ENCODE measurements around the gene GIMAP5. TPM values are rescaled to one million over a fixed set of nuclear protein-coding genes. Genes with fewer than 3 reads are reported as not detected.

GIMAP5 gene
- total RNA-seq, 1 donor from 2014 or later = 3.7 TPM

DNA sequence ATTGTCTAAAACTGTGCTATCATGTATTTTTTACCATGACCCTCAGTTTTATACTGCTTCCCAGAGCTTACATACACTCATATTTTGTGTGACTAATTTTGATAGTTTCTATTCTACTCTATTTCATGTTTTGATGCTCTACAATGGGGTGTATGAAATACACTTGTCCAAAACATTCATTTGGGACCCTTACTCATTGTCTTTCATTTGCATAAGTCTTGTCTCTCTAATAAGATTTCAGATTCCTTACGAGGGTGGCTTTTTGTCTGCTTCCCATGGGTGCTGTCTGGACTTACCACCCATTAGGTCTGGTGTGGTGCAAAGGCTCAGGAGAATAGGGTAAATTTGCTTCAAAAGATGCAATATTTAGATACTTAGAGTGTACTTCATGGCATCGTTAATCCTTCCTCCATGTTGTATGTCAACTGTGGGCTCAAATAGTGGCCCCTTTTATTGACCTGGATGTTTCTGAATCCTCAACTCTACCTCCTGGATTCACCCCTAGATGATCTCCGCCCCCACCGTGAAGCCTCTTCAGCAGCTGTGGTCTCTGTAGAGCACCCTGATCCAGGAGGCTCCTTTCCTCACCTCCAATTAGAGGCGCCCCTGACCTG lies 3.6 kb upstream of the GIMAP5 start:
- no peak for DNase-seq (ENCODE audit: low spot score in 2 of 2)
- no peak for FAIRE-seq

DNA sequence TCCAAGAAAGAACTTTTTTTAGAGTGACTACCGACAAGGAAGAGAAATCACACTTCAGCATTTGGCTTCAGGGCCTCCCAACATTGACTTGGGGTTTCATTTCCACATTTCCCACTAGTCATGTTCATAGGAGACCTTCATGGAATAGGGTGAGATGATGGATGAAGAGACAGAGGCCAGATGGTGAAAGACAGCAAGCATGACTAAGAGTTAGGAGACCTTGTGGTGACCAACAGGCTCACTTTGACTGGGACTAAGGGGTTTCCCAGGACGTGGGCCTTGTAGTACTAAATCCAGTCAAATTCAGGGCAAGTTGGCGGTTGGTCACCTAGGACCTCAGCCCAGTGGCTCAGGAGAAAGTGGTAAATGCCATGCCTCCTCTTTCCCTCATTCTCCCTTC lies 3.0 kb upstream of the GIMAP5 start:
- DNase-seq (ENCODE audit: low spot score in 2 of 2) (no peak), FAIRE-seq (no peak)

DNA sequence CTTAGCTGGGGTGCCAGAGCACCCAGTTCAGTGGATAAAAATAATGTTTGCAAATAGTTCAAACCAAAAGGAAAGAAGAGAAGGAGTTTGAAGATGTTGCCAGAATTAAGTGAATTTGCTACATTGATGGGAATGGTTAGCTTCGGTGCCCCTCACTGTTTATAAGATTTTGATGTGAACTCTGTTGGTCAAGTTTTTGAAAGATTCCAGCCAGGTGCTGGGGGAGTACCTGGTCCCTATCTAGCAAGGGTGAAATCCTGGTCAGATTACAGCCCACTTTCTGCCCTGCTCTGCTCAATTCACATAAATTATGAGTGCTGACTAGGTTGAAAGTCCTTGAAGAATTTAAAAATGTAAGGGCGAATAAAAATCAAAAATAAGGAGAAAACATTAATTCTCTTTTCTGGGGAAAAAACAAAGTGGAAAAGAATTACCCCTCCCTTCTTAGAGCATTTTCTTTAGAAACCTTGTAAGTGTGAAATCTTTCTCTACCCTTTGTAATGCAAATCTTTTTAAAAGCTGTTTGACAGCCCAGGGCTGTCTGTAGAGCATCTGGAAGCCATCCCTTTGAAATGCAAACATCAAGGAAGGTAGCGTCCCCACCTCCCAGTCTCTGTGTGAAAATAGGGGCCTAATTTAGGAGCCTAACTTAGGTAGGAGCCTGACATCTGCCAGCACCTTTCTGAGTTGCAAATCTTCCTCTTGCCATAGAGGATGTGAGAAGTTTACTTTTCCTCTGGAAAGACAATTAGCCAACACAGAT lies 1.4 kb upstream of the GIMAP5 start:
- FAIRE-seq (no peak), DNase-seq (ENCODE audit: low spot score in 2 of 2) (no peak)

DNA sequence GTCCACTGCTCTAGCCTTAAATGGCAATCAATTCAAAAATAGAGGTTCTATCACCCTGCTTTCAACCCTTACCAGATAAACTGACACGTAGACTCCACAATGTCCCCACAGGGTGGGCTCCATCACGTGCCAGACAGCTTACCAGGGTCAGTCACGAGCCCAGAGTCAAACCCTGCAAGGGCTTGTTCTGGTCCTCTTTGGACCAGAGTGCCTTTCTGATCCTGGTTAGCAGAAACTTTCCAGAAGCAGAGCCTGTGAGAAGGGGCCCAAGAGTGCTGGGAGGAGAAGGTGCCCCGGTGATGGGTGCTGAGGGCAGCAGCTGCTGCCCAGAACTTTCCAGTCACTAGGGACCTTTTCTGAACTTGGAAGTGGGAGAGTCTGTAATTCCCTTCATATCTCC lies 354 bp upstream of the GIMAP5 start:
- FAIRE-seq (no peak), DNase-seq (ENCODE audit: low spot score in 2 of 2) (no peak)

DNA sequence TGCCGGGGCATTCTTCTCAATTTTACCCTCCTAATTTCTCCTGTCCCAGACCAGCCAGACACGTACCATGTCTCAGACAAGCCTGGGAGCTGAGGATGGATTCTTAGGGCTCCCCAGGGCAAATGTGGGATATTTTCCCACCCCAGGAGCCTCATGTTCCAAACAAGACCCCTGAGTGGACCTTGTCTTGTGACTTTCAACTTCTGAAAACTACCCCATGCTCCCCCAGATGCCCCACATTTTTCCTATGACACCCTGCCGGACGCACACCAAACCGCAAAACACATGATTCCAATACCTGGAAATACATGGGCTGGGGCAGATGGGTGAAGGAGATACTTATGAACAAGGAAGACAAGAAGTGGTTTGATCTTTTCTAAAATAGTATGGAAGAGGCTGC lies 874 bp downstream of the GIMAP5 start:
- no peak for FAIRE-seq
- DNase-seq (ENCODE audit: low spot score in 2 of 2) = no peak

DNA sequence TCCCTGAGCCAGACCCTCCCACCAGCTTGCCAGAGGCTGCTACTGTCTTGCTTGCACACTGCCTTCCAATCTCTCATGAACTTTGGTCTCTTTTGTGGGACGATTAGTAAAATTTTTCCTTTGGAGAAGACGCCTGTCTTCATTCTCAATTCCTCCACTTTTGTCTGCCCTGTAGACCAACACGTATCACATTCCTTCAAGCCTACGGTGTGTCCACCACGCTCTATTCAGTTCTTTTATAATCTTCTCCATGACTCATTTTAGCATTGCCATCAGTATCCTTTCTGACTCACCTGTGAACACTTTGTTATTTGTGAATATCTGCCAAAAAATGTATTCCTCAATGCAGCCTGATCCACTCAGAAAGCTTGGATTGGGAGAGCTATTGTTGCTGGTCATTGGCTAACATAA lies 1.4 kb downstream of the GIMAP5 start:
- no peak for DNase-seq (ENCODE audit: low spot score in 2 of 2)
- FAIRE-seq = no peak

DNA sequence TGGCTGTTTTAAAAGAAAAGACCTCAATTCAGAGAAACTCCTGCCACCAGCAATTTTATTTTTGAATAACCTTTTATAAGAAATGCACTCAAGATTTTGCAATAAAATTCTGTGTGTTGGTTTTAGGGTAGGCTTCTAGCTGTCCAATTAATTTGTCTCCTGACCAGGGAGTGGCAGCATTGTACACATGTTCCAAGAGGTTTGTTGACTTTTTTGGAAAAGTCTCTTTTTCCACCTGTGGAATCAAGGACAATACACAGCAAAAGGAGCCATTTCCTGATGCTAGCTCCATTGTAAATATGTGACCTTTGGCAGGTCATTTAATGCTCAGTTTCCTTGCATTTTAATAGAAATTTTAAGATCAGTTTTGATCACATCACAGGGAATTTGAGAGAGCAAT lies 1.8 kb downstream of the GIMAP5 start:
- no peak for FAIRE-seq
- DNase-seq (ENCODE audit: low spot score in 2 of 2) = no peak

DNA sequence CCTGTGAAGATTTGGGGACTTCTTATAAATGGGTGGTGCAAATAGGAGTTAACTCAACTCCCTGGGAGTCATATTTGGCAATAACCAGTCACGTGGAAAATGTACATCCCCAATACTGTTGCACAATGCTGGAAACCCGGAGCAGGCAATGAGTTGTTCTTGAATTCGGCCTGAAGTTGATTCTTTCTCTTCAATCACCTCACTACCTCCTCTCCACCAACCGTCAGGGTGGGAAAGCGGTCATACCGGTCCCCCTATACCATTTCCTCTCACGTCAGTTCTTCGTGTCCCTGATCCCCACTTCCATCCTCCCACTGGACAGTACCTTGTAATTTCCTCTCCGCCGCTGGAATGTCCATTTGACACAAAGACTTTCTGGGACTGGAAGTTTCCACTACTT lies 2.8 kb downstream of the GIMAP5 start:
- no peak for DNase-seq (ENCODE audit: low spot score in 2 of 2)
- FAIRE-seq = no peak

DNA sequence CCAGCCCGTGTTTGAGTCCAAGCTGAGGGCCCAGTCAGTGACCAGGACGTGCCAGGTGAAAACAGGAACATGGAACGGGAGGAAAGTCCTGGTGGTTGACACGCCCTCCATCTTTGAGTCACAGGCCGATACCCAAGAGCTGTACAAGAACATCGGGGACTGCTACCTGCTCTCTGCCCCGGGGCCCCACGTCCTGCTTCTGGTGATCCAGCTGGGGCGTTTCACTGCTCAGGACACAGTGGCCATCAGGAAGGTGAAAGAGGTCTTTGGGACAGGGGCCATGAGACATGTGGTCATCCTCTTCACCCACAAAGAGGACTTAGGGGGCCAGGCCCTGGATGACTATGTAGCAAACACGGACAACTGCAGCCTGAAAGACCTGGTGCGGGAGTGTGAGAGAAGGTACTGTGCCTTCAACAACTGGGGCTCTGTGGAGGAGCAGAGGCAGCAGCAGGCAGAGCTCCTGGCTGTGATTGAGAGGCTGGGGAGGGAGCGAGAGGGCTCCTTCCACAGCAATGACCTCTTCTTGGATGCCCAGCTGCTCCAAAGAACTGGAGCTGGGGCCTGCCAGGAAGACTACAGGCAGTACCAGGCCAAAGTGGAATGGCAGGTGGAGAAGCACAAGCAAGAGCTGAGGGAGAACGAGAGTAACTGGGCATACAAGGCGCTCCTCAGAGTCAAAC lies 5.2 kb downstream of the GIMAP5 start:
- DNase-seq (ENCODE audit: low spot score in 2 of 2) (no peak), FAIRE-seq (no peak)

DNA sequence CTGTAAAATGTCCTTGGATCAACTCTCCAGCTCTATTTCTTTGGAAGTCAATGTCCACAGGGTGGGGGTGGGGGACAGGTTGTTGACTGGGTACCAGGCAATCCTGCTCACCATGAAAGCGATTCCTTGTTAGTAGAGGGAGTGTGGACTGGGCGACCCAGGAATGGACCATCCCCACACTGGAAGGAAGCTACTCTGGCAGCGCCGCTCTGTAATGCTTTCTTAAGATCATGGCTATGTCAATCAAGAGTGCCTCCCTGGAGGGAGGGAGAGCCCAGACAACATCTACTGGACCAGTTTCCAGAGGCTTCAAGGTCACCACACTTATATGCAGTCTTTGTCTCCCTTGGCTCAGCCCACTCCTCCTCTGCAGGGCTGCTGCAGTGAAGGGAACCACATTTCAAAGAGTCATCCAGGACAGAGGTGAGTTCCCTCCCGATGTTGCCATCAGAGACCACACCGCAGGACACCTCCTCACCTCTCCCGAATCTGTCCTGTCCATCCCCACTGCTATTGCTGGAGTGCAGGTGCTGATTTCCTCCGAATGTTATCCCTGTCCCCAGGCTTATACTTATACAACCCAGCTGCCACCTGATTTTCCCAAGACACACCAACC lies 6.9 kb downstream of the GIMAP5 start:
- DNase-seq (ENCODE audit: low spot score in 2 of 2) = no peak

DNA sequence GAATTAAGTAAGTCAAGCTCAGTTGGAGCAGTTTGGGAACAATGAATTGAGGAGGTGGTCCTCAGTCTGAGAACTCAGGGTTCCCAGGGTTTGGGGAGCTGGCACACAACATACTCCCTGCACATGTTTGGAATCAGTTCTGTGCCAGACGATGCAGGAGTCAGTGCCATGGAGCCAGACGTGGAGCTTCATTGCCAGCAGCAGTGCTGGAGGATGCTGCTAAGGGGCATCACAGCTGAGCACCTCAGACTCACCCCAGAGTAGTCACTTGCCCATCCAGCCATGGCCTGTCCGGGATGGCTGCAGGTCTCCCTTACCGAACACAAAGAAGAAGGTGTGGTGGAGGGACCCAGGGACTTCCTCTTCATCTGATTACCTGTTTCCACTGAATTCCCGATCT lies 7.9 kb downstream of the GIMAP5 start:
- FAIRE-seq (no peak), DNase-seq (ENCODE audit: low spot score in 2 of 2) (no peak)

More for the DNA sequence above, 6.9 kb downstream of the GIMAP5 start:
- FAIRE-seq = no peak

DNA sequence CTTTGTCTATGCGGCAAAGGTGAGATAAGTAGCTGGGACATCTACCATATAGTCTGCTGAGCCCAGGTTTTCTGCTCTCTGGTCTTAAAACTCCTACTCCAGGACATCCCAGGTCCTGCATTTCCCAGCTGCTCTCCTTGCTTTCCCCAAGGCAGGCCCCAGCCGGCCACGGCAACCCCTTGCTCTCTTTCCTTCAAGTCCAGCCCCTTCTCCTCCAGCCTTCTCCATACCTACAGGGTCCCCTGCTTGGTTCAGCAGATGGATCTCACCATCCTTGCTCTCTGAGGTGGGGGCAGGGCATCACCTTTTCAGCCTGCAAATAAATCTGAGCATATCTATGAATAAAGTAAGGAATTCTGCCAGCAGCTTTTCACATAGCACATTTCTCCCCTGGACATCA lies 8.7 kb downstream of the GIMAP5 start:
- DNase-seq (ENCODE audit: low spot score in 2 of 2) (no peak), FAIRE-seq (no peak)

DNA sequence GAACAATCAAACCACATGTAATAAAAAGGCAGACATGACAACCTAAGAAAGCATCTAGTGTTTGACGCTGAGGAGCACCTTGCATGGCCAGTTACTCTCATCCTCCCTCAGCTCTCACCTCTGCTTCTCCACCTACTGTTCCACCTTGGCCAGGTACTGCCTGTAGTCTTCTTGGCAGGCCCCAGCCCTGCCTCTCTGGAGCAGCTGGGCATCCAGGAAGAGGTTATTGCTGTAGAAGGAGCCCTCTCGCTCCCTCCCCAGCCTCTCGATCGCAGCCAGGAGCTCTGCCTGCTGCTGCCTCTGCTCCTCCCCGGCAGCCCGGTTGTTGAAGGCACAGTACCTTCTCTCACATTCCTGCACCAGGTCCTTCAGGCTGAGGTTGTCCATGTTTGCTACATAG lies 9.7 kb downstream of the GIMAP5 start:
- DNase-seq (ENCODE audit: low spot score in 2 of 2) = no peak
- FAIRE-seq = no peak

DNA sequence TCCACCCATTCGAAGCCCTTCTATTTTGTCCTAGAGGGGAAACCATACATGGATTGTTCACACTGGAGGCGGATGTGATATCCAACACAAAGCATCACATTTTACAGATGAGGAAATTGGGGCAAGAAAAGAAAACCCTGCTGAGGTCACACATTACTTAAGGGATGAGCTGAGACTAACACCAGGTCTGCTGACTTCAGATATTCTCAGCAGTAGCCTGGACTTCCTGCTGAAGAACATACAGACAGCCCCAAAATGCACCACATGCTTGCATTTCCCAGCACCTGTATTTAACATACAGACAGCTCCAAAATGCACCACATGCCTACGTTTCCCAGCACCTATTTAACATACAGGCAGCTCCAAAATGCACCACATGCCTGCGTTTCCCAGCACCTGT lies 11.2 kb downstream of the GIMAP5 start:
- DNase-seq (ENCODE audit: low spot score in 2 of 2) (no peak), FAIRE-seq (no peak)

DNA sequence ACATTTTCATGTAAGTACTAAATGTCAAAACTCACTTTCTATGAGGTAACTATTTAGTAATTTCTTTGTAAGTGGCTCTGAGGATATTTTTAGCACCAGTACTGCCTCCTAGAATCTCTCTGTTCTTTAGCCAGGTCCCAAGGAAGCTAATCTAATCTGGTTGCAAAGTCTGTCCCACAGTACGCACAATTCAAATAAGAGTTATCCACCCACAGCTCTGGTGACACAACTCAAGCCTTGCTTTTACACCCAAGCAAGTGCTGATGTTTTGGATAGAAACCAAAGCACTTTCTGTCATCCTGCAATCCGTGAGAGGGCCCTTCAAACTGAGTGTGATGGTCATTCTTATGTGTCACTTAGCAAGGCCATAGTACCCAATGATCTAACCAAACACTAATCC lies 14.5 kb downstream of the GIMAP5 start:
- no peak for DNase-seq (ENCODE audit: low spot score in 2 of 2)
- FAIRE-seq = no peak

DNA sequence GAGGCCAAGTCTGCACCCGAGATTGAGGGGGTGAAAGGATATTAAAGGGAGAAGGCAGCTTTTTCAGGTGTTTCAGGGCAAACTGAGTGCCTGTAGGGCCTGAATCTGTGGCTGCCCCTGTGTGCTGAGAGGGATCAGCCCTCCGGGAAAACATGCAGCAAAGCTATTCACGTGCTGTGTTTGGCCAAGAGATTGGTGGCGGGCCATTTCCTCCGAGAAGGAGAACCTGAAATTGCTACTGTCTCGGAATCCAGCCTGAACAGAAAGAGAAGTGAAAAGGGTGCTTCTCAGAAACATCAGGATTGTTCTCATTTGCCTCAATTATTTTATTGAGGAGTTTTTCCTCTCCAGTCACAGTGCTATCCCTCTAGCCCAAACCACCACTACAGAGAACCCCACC lies 16.0 kb downstream of the GIMAP5 start:
- FAIRE-seq = no peak

DNA sequence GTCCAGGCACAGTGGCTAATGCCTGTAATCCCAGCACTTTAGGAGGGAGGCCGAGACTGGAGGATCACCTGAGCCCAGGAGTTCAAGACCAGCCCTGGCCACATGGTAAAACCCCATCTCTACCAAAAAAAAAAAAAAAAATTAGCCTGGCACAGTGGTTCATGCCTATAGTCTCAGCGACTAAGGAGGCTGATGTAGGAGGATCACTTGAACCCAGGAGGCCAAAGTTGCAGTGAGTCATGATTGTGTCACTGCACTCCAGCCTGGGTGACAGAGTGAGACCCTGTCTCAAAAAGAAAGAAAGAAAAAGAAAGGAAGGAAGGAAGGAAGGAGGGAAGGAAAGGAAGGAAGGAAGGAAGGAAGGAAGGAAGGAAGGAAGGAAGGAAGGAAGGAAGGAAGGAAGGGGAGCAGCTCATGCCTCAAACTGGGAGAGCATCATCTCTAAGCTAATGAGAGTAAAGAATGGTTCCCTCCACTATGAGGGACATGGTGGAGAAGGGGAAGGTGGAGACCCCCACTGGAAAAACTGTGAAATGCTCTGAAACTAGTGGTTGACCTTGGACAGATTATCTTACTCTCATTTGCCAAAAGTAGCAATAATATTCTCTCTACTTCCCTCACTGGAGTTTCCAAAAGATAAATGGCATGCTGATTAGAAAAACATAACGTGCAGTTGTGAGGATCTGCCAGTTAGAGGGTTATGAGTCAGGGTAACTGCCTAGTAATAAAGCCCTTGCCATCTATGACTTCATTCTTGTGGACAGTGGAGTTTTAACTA lies 16.8 kb downstream of the GIMAP5 start:
- no peak for DNase-seq (ENCODE audit: low spot score in 2 of 2)
- FAIRE-seq = no peak

More for the DNA sequence above, 16.0 kb downstream of the GIMAP5 start:
- DNase-seq (ENCODE audit: low spot score in 2 of 2) = no peak

DNA sequence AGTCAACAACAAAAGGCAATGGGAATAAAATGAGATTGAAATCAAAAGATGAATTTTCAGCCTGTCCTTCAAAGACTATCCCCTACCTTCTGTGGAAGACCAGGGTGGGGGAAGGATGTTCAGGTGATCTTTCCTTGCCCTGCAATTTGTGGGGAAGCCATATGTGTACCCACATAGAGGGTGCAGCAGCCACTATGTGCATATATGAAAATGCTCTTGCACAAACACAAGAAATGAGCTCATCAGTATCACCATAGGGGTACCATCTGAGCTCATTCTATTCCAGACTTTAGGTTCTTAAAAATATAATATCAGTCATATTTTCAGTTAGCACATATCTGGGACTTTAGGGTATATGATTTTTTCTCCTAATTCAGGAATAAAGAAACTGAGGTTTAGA lies 17.7 kb downstream of the GIMAP5 start:
- FAIRE-seq (no peak), DNase-seq (ENCODE audit: low spot score in 2 of 2) (no peak)

DNA sequence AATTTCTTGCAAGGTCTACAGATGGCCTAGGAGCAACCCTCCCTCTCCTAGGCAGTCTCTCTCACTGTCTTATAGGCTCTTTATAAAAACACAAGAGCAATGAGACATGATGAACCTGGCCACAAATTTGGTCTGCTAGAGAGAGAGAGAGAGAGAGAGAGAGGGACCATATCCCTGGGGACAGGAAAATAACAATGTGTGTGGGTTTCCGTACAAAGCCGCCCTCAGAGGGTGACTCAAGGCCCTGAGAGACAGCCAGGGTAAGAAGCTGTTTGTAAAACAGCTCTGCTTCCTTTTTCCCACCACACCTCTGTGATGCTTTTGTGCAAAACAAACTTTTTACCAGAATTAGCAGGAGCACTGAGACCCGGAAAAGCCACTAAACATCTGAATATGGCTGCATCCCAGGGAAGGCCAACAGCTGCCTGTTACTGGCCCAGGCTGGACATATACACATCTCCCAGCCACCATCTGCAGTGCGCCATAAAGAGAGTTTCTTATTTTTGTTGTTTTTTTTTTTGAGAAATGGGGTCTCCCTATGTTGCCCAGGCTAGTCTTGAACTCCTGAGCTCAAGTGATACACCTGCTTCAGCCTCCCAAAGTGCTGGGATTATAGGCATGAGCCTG lies 18.4 kb downstream of the GIMAP5 start:
- no peak for FAIRE-seq

DNA sequence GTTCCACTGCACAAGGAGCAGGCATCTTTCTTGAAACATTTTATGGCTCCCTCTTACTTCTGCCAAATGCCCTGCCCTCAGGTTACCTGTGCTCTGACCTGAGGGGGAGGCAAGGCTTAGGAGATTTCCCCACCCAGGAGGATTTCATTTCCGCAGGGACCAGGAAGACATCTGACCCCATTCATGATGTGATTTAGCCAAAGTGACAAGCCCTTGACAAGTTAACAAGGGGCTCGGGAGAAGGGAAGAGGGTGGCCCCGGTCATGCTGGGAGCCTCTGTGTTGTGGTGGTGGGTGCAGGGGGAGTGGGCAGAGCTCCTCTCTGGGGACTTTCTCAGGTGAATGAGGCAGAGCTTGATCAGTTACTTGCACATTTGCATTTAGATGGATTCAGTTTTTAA lies 18.9 kb downstream of the GIMAP5 start:
- FAIRE-seq (no peak), DNase-seq (ENCODE audit: low spot score in 2 of 2) (no peak)

More for the DNA sequence above, 18.4 kb downstream of the GIMAP5 start:
- DNase-seq (ENCODE audit: low spot score in 2 of 2) = no peak
